ENCODE measurements around the gene CLIP1.
A peak's percentile ranks its signal among the peaks of the same experiment; 100 is the strongest.

Gene CLIP1

DNA sequence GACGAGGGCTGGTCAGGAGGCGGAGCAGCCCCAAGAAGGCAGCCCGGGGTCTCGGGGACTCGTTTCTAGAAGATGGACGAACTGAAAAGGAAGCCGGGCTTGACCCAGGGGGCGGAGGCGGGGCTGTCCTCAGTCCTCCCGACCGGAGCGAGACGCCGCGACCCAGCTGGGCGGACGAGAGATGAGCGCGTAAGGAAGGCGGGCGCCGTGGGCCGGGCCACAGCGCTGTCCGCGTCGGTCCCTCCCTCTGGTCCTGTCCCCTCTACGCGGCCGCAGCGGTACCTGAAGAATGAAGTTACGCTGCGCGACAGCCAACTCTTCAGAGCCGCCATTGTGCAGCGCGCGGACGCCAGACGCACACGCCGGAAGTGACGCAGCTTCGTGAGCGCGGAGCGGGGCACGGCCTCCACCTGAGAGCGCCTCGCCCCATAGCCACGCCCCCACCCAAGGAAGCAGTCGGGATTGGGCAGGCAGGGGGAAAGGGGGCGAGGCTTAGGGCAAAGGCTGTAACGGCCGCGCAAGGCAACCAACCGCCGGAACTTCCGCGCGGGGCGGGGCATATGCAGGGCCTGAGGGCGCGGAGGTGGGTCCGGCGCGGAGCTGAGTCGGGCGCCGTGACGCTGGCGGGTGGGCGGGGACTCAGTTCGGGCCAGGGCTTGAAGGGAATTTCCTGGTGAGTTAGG, 196.6 kb downstream of the CLIP1 start, which contains the start of gene DIABLO:
DIABLO (minus strand) TSS at position 370 of the 683 bp plus-strand sequence; CDS start at position 332, 38 bp downstream.
- Histone ChIP-seq H3K36me3 (peaks cover 45% of the 10 kb centered on the region), H3K9me3 (ENCODE audit: severe bottlenecking) (no peaks in the 10 kb centered on the region), H3K27ac (peak within 1 kb of the TSS; percentile 91), H3K4me3 (ENCODE audit: low read depth, low read length) (peak within 1 kb of the TSS; percentile 99), H3K27me3 (ENCODE audit: insufficient read depth, low read depth, severe bottlenecking) (no peaks in the 10 kb centered on the region)
- TF ChIP-seq, protein P1, sequence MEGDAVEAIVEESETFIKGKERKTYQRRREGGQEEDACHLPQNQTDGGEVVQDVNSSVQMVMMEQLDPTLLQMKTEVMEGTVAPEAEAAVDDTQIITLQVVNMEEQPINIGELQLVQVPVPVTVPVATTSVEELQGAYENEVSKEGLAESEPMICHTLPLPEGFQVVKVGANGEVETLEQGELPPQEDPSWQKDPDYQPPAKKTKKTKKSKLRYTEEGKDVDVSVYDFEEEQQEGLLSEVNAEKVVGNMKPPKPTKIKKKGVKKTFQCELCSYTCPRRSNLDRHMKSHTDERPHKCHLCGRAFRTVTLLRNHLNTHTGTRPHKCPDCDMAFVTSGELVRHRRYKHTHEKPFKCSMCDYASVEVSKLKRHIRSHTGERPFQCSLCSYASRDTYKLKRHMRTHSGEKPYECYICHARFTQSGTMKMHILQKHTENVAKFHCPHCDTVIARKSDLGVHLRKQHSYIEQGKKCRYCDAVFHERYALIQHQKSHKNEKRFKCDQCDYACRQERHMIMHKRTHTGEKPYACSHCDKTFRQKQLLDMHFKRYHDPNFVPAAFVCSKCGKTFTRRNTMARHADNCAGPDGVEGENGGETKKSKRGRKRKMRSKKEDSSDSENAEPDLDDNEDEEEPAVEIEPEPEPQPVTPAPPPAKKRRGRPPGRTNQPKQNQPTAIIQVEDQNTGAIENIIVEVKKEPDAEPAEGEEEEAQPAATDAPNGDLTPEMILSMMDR (IDR thresholded peaks at IDR 0.05; ENCODE audit: low read depth, low read length) = no peak
- DNase-seq = peak; percentile 100

Data from WERI-Rb-1 (cell line).